ENCODE results near the gene ARSB.
"Not testable (repeated sequence)": the region's sequence is repeated elsewhere in the genome, so short reads cannot be mapped to it uniquely, and the experiment has no call there.

ARSB gene

GRCh38 chr5:78866076-78866475, 119.0 kb downstream of the ARSB start:
- not testable (repeated sequence) for H2AFZ ChIP-seq (ENCODE audit: low read depth, low read length); H3K9me3 ChIP-seq (ENCODE audit: low read length); H3K4me3 ChIP-seq (ENCODE audit: low read length); H3K36me3 ChIP-seq (ENCODE audit: insufficient read depth, low read length); H3K27me3 ChIP-seq (ENCODE audit: insufficient read depth, low read length); H3K4me1 ChIP-seq (ENCODE audit: insufficient read depth, low read length)

DNA sequence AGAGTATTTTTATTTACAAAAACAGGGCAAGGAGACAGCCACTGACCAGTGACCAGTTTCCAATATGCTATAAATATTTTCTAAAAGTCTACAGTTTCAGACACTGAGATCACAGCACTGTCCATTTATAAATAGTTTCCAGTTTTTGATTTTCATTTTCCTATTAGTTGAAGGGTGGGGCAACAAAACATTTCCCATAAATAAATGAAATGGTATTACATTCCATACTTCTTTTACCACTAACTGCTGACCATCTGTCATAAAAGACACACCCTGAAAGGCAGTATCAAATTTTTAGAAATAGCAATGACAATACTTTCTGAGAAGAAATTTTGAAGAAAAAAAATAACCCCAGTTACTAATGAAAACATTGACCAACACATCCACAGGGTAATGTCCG, 126.7 kb downstream of the ARSB start:
- no peaks in the 10 kb centered on the region for H3K27me3 ChIP-seq (ENCODE audit: insufficient read depth, low read length)
- no peak overlapping the region for H2AFZ ChIP-seq (ENCODE audit: low read depth, low read length)
- H3K36me3 ChIP-seq (ENCODE audit: insufficient read depth, low read length) = no peaks in the 10 kb centered on the region
- peaks cover 5% of the 10 kb centered on the region for H3K9me3 ChIP-seq (ENCODE audit: low read length)
- H3K4me1 ChIP-seq (ENCODE audit: insufficient read depth, low read length) = no peaks in the 10 kb centered on the region
- H3K4me3 ChIP-seq (ENCODE audit: low read length) = no peak overlapping the region

GRCh38 chr5:78855026-78855425, 130.1 kb downstream of the ARSB start:
- Histone ChIP-seq H3K4me3 (ENCODE audit: low read length) (no peak overlapping the region), H3K4me1 (ENCODE audit: insufficient read depth, low read length) (no peaks in the 10 kb centered on the region), H3K36me3 (ENCODE audit: insufficient read depth, low read length) (no peaks in the 10 kb centered on the region), H3K9me3 (ENCODE audit: low read length) (peaks cover 5% of the 10 kb centered on the region), H3K27me3 (ENCODE audit: insufficient read depth, low read length) (no peaks in the 10 kb centered on the region), H2AFZ (ENCODE audit: low read depth, low read length) (no peak overlapping the region)

- H3K27me3 ChIP-seq (ENCODE audit: insufficient read depth, low read length); H2AFZ ChIP-seq (ENCODE audit: low read depth, low read length); H3K36me3 ChIP-seq (ENCODE audit: insufficient read depth, low read length); H3K4me3 ChIP-seq (ENCODE audit: low read length); H3K9me3 ChIP-seq (ENCODE audit: low read length); H3K4me1 ChIP-seq (ENCODE audit: insufficient read depth, low read length): not testable (repeated sequence)
Observed at GRCh38 chr5:78851891-78852290, 133.2 kb downstream of the ARSB start.

- no peaks in the 10 kb centered on the region for H3K27me3 ChIP-seq (ENCODE audit: insufficient read depth, low read length)
- H3K36me3 ChIP-seq (ENCODE audit: insufficient read depth, low read length) = no peaks in the 10 kb centered on the region
- no peaks in the 10 kb centered on the region for H3K4me1 ChIP-seq (ENCODE audit: insufficient read depth, low read length)
- no peak overlapping the region for H2AFZ ChIP-seq (ENCODE audit: low read depth, low read length)
- H3K4me3 ChIP-seq (ENCODE audit: low read length) = no peak overlapping the region
- H3K9me3 ChIP-seq (ENCODE audit: low read length) = no peaks in the 10 kb centered on the region
Observed at GRCh38 chr5:78845470-78845869, 139.6 kb downstream of the ARSB start.

DNA sequence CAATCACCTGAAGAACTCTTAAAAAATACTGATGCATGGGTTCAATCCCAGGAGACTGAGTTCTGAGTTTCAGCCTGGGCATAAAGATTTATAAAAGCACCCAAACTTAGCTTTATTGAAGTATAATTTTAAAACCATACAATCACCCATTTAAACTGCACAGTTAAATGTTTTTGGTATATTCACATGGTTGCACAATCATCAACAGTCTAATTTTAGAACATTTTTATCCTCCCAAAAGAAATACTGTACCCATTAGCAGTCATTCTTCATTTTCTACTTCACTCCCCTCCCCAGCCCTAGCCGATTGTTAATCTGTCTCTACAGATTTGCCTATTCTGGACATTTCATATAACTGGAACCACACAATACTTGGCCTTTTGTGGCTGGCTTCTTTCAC, 141.7 kb downstream of the ARSB start:
- H3K27me3 ChIP-seq (ENCODE audit: insufficient read depth, low read length) = no peaks in the 10 kb centered on the region
- H3K9me3 ChIP-seq (ENCODE audit: low read length) = peaks cover 2% of the 10 kb centered on the region
- no peaks in the 10 kb centered on the region for H3K4me1 ChIP-seq (ENCODE audit: insufficient read depth, low read length)
- H3K4me3 ChIP-seq (ENCODE audit: low read length) = no peak overlapping the region
- no peak overlapping the region for H2AFZ ChIP-seq (ENCODE audit: low read depth, low read length)
- no peaks in the 10 kb centered on the region for H3K36me3 ChIP-seq (ENCODE audit: insufficient read depth, low read length)

- no peak overlapping the region for H3K4me3 ChIP-seq (ENCODE audit: low read length)
- peaks cover 2% of the 10 kb centered on the region for H3K9me3 ChIP-seq (ENCODE audit: low read length)
- no peaks in the 10 kb centered on the region for H3K4me1 ChIP-seq (ENCODE audit: insufficient read depth, low read length)
- H3K27me3 ChIP-seq (ENCODE audit: insufficient read depth, low read length) = no peaks in the 10 kb centered on the region
- no peak overlapping the region for H2AFZ ChIP-seq (ENCODE audit: low read depth, low read length)
- H3K36me3 ChIP-seq (ENCODE audit: insufficient read depth, low read length) = no peaks in the 10 kb centered on the region
Observed at GRCh38 chr5:78841767-78842166, 143.3 kb downstream of the ARSB start.

DNA sequence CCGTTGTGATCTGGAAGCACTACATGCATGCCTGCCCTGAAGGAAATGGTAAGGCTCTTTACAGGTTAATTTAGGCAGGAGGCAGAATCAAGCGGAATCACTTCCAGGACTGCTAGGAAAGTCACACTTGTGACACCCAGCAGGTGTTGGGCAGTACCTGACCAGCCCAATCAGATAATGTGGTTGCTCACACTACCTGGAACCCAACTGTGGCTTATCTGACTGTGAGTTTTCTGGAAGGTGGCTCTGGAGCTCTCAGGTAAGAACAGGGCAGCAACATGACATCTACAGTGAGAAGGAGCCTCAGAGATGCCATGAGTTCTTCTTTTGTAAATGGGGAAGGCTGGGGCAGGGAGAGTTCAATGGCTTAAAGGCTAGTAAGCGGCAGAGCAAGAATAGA, 146.4 kb downstream of the ARSB start:
- H3K9me3 ChIP-seq (ENCODE audit: low read length) = peaks cover 2% of the 10 kb centered on the region
- H2AFZ ChIP-seq (ENCODE audit: low read depth, low read length) = no peak overlapping the region
- H3K27me3 ChIP-seq (ENCODE audit: insufficient read depth, low read length) = no peaks in the 10 kb centered on the region
- no peaks in the 10 kb centered on the region for H3K36me3 ChIP-seq (ENCODE audit: insufficient read depth, low read length)
- H3K4me3 ChIP-seq (ENCODE audit: low read length) = no peak overlapping the region
- no peaks in the 10 kb centered on the region for H3K4me1 ChIP-seq (ENCODE audit: insufficient read depth, low read length)

- H3K4me3 ChIP-seq (ENCODE audit: low read length) = no peak overlapping the region
- peaks cover 2% of the 10 kb centered on the region for H3K9me3 ChIP-seq (ENCODE audit: low read length)
- no peaks in the 10 kb centered on the region for H3K27me3 ChIP-seq (ENCODE audit: insufficient read depth, low read length)
- peaks cover 2% of the 10 kb centered on the region for H3K4me1 ChIP-seq (ENCODE audit: insufficient read depth, low read length)
- H3K36me3 ChIP-seq (ENCODE audit: insufficient read depth, low read length) = no peaks in the 10 kb centered on the region
- no peak overlapping the region for H2AFZ ChIP-seq (ENCODE audit: low read depth, low read length)
Observed at GRCh38 chr5:78837836-78838235, 147.3 kb downstream of the ARSB start.

DNA sequence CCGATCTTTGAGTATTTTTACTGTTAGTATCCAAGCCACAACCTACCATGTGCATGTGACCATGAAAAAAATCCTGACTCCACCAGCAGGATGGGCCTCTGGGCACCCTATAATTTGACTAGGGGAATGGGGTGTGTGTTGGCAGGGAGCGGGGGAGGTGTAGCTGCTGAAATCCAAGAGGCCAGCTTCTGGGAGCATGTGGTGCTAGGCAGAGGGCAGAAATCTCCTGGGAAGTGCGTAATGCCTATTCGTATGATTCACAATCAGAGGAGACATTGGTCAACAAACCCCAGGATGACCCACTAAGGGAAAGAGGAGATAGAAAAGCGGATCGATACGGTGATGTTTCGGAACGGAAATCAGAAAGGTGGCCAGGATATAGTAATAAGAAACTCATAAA, 149.9 kb downstream of the ARSB start:
- no peak overlapping the region for H3K4me3 ChIP-seq (ENCODE audit: low read length)
- H3K36me3 ChIP-seq (ENCODE audit: insufficient read depth, low read length) = no peaks in the 10 kb centered on the region
- peaks cover 2% of the 10 kb centered on the region for H3K4me1 ChIP-seq (ENCODE audit: insufficient read depth, low read length)
- H2AFZ ChIP-seq (ENCODE audit: low read depth, low read length) = no peak overlapping the region
- no peaks in the 10 kb centered on the region for H3K27me3 ChIP-seq (ENCODE audit: insufficient read depth, low read length)
- peaks cover 2% of the 10 kb centered on the region for H3K9me3 ChIP-seq (ENCODE audit: low read length)

DNA sequence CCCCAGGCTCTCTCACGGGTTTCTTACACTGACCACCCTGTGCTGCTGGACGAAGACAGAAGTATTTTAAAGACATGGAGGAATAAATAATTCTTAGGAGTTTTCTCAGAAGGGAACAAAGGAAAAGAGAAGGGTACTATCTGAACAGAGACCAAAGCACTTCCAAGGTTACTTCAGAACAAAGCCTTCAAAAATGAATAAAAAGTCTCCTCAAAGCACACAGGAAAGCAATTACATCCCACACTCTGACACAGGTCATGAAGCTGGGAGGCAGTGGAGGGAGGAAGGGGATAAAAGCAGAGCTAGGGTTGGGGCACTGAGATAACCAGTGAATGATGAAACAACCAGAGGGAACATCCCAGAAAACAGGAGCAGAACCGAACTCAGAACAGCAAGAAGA, 151.8 kb downstream of the ARSB start:
- no peaks in the 10 kb centered on the region for H3K36me3 ChIP-seq (ENCODE audit: insufficient read depth, low read length)
- H3K9me3 ChIP-seq (ENCODE audit: low read length) = peaks cover 4% of the 10 kb centered on the region
- H2AFZ ChIP-seq (ENCODE audit: low read depth, low read length) = no peak overlapping the region
- no peaks in the 10 kb centered on the region for H3K27me3 ChIP-seq (ENCODE audit: insufficient read depth, low read length)
- no peak overlapping the region for H3K4me3 ChIP-seq (ENCODE audit: low read length)
- peaks cover 2% of the 10 kb centered on the region for H3K4me1 ChIP-seq (ENCODE audit: insufficient read depth, low read length)

DNA sequence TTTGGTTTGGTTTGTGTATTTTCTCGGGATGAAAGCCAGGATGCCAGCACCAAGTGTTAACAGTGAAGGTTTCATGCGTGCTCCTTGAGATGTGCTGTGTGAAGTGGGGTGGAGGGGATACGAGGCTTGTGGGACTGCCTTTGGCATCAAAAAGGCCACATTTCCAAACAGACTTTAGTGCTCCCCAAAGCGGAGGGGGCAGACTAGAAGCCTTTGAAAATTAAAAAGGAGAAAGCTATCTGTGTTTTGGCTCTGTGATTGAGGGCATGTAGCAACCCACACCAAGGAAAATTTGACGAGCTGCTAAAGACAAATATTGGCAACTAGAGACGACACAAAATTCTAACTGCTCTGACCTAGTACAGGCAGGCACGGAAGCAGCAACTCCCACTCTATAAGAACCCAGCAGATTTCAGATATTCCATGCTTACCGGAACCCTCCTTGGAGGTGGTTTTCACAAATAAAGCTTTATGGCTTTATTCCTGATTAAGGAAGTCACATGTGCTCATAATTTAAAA, 154.5 kb downstream of the ARSB start:
- no peak overlapping the region for H2AFZ ChIP-seq (ENCODE audit: low read depth, low read length)
- peaks cover 2% of the 10 kb centered on the region for H3K4me1 ChIP-seq (ENCODE audit: insufficient read depth, low read length)
- H3K4me3 ChIP-seq (ENCODE audit: low read length) = no peak overlapping the region
- H3K36me3 ChIP-seq (ENCODE audit: insufficient read depth, low read length) = no peaks in the 10 kb centered on the region
- peaks cover 4% of the 10 kb centered on the region for H3K9me3 ChIP-seq (ENCODE audit: low read length)
- no peaks in the 10 kb centered on the region for H3K27me3 ChIP-seq (ENCODE audit: insufficient read depth, low read length)

DNA sequence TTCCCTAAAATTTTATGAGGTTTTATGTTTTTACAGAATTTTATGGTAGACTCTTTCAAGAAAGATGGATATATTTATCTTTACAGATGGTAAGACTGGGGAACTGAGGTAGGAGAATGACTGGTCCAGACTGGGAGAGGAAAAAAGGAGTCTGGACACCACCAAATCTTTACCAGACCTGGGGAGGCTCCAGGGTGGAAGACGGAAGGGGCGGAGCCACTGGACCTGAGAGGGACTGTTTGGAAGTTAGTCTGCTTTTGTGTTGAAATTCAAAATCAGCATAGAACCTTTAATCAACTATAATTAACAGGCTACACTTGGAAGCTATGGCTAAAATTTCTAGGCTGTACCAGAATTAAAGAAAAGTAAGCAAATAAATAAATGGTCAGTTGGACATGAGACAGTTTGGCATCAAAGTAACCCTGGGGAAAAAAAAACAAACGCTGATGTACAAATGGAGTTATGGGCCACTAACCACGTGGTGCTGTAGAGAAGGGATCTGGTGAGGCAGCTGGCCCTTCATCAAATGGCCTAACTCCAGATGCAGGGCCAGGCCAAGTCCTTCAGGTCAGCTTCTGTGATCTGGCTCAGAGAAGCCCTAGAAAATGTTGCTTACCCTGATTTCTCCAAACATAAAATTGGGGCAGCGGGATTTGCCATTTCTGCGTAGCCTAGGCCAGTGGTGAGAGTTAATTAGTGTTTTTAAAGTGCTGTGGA, 155.1 kb downstream of the ARSB start:
- peaks cover 2% of the 10 kb centered on the region for H3K4me1 ChIP-seq (ENCODE audit: insufficient read depth, low read length)
- no peaks in the 10 kb centered on the region for H3K36me3 ChIP-seq (ENCODE audit: insufficient read depth, low read length)
- no peak overlapping the region for H2AFZ ChIP-seq (ENCODE audit: low read depth, low read length)
- H3K27me3 ChIP-seq (ENCODE audit: insufficient read depth, low read length) = no peaks in the 10 kb centered on the region
- H3K9me3 ChIP-seq (ENCODE audit: low read length) = peaks cover 4% of the 10 kb centered on the region
- no peak overlapping the region for H3K4me3 ChIP-seq (ENCODE audit: low read length)

- no peaks in the 10 kb centered on the region for H3K36me3 ChIP-seq (ENCODE audit: insufficient read depth, low read length)
- H3K4me1 ChIP-seq (ENCODE audit: insufficient read depth, low read length) = no peaks in the 10 kb centered on the region
- H3K9me3 ChIP-seq (ENCODE audit: low read length) = peaks cover 4% of the 10 kb centered on the region
- H3K27me3 ChIP-seq (ENCODE audit: insufficient read depth, low read length) = no peaks in the 10 kb centered on the region
- H3K4me3 ChIP-seq (ENCODE audit: low read length) = no peak overlapping the region
- H2AFZ ChIP-seq (ENCODE audit: low read depth, low read length) = no peak overlapping the region
Observed at GRCh38 chr5:78827725-78828124, 157.4 kb downstream of the ARSB start.
